HL-60/S4 treated with phorbol 12-myristate 13-acetate at 8.2 ng/mL for 4 days and 3 days (cell line): ENCODE measurements around the gene INO80D.
"Not testable (repeated sequence)": the region's sequence is repeated elsewhere in the genome, so short reads cannot be mapped to it uniquely, and the experiment has no call there.

Experiments used
- in situ Hi-C: fragments of 300-500 bp; cut with MboI; formaldehyde crosslinking; loops from 2 replicates; pipeline ENCODE4 v1.15.0; 2022; ENCODE audit warnings: low sequenced_read_pairs

Gene INO80D

DNA sequence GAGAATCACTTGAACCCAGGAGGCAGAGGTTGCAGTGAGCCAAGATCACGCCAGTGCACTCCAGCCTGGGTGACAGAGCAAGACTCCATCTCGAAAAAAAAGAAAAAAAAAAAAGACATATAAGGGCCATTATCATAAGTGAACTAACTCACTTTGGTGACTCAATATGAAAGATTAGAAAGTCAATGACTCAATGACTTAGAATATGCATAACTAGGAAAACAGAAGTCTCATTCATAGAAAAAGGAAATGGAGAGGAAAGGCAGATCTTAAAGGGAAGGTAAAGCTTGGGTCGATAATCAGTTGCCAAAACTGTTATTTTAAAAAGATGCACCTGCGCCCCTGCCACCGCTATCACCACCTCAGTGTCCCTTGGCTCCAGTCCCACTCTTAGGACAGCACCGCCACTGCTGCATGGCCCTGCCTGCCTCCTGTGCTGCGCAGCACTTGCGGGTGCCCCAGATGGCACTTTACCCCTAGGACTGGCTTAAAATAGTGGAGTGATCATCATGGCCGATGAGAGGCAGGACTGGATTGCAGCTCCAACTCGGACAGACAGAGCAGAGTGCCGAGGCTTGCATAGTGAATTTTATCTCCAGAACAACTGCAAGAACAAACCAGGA is 54.7 kb downstream of the INO80D start:
- in situ Hi-C loops: no loop called here

DNA sequence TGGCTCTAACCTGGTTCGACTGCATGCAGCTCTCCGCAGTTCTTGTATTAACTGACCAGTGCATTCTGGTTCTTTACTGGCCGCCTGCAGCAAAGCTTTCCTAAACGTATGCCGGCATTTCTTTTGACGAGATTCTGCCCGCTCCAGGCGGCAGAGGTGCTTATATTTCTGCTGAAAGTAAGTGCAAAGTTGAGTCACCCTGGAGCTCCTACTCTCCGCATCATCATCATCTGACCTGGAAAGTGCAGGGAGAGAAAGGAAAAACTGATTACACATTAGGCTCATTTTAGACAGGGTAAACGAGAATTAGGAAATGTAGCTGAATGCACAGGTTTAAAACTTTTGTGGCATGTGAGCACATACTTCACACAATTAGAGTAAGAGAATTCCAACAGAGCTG is 57.9 kb downstream of the INO80D start:
- in situ Hi-C loops: no loop called here

DNA sequence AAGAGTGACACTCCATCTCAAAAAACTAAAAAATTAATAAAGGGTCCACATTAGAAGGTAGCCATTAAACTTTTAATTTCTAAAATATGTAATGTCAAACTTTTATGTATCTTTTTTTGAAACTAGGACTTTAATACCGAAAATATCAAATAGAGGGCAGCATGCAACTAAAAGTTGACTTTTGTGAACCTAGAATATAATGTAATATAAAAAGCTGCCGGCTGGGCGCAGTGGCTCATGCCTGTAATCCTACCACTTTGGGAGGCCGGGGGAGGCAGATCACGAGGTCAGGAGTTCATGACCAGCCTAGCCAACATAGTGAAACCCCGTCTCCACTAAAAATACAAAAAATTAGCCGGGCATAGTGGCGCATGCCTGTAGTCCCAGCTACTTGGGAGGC is 62.8 kb downstream of the INO80D start:
- in situ Hi-C loops: no loop called here

DNA sequence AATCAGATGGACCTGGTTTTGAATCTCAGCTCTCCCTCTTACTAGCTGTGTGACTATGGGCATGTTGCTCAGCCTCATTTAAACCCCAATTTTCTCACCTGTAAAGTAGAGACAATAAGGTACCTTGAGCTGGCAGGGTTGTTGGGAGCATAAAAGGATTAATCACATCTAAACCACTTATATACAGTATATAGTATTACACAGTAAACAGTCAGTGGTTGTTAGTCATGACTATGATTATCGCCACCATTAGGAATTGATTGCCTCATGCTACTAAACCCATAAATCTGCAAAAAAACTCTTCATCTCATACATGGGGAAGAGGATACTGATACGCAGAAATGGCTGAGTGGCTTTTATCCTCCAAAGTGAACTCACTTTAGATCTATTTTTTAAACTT is 65.8 kb downstream of the INO80D start:
- in situ Hi-C loops: no loop called here

DNA sequence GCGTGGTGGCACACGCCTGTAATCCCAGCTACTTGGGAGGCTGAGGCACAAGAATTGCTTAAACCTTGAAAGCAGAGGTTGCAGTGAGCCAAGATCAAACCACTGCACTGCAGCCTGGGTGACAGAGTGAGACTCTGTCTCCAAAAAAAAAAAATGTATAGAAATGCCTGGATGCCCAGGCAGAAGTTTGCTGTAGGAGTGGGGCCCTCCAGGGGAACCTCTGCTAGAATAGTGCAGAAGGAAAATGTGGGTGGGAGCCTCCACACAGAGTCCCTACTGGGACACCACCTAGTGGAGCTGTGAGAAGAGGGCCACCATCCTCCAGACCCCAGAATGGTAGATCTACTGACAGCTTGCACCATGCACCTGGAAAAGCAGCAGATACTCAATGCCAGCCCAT is 70.2 kb downstream of the INO80D start:
- in situ Hi-C loops: not testable (repeated sequence)

DNA sequence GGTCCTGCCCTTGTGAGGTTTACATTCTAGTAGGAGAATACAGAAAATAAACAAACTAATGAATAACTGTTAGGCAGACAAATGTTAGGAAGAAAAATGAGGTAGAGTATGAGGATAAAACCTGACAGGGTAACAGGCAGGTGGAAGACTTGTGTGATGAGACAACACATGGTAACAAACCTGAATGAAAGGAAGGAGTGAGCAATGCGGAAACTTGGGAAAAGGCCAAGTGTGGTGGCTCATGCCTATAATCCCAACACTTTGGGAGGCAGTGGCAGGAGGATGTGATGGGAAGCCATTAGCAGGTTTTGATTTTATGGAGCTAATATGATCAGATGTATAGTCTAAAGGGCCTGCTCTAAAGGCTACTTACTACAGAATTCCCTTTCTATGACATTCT is 74.2 kb downstream of the INO80D start:
- in situ Hi-C loops: no loop called here

DNA sequence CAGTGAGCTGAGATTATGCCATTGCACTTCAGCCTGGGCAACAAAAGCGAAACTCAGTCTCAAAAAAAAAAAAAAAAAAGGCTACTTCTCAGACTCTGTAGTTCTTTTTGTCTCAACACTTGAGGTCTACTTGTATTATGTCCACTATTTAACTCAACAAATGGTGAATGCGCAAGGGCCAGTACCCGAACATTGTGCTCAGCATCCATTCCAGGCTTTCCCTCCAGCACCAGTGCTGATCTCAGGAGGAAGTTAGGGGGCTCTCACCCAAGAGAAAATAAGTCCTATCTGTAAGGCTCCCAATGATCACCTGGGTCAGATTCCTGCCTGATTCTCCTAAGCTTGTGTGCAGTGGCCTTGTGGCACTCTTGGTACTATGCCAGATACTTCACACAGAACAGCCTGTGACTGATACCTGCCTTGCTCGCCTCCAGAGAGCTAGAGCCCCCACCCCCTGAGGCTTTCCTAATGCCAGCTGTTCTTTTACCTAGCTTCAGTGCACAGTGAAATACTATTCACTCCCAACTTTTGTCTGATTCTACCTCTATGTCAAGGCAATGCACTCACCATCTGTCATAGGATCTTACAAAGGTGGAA is 74.9 kb downstream of the INO80D start:
- in situ Hi-C loops: no loop called here

DNA sequence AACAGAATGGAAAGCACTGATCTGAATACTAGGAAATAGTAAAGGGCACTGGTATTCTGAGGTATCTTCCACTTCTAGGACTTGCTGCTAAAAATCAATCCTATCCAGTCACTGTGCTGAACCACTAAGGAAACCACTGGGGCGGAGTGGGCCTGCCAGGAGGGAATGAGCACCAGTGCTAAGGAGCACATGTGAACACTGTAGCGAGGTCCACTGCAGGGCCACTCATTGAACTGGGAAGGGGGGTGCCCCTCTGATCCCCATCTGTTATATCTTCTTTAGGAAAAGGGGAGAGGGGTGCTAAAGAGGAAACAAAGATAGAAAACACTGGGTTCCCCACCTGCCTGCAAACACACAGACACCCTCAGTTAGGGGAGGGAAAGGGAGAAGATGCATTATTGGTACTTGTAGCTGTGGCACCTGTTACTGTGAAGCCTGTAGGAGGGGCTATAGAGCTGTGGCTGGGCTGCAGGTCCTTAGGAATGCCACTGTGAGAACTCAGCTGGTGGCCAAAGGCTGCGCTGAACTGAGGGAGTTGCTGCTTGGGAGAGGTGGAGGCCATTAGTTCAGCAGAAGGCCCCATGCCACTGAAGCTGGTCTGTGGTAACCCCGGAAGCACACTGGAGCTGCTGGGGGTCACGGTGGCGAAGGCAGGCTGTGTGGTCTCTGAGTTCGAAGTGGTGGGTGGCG is 81.8 kb downstream of the INO80D start:
- in situ Hi-C loops: no loop called here

DNA sequence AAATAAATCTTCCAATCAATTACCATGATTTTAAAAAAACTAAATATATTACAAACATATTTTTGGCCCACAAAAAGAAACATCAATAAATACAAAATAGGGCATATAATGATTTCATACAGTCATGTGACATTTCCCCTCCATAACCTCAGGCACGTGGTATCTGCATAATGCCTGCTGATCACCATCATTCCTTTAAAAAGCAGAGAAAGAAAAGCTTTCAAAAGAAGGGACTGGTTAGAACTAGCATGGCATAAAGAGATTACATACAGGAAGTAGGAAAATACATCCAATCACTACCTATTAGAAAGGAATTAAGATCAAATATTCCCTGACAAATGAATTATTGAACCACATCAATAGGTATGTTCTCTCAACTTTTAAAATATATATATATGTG is 83.5 kb downstream of the INO80D start:
- in situ Hi-C loops: no loop called here

DNA sequence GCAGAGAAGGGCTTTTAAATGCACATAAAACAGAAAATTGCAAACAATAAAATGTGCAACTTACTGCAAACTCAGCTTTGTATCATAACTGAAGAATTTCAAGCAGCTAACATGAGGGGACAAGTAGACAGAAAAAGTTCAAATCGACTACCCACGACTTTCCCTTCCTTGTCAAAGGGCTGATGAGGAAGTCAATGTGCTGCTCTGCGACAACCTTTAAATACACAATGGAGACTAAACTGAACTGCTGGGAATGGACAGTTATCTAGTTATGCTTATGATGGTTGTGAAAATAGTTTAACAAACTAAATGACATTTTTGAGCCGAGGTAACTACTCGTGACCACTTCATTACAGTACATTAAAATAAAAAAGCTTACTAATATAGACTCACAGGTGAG is 84.1 kb downstream of the INO80D start:
- in situ Hi-C loops: no loop called here

DNA sequence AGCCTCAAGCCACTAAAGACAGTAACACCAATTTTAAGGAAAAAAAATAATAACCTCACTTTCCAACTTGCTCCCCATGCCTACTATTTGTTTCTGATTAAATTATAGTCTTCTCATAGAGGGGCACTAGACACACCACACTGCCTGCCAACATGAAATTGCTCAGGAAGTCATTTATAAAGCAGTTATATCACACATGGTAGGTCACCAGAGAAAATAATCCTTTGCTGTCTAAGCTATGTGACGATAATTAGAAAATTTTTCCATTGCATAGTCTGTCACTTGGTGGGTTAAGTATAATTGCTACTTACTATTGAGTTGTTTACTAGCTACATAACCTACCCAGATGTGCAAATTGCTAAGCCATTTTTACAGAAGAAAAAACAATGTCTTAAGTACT is 85.2 kb downstream of the INO80D start:
- in situ Hi-C loops: no loop called here

DNA sequence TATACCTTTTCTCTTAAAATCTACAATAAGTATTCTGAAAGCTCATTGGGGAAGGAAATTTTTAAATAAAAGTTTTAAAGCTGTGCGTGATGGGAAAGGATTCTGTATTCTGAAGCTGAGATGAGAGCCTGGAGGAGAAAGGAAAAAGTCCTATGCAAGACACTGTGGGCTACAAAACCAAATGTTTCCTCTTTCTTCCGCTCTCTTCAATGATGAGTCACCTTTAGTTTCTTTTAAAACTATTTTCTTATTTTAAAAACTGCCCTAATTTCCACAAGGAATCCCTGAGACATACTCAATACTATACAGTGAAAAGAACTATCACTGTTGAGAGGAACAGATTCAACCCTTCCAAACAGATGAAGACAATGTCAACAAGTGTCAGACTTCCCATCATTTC is 87.4 kb downstream of the INO80D start:
- in situ Hi-C loops: no loop called here

DNA sequence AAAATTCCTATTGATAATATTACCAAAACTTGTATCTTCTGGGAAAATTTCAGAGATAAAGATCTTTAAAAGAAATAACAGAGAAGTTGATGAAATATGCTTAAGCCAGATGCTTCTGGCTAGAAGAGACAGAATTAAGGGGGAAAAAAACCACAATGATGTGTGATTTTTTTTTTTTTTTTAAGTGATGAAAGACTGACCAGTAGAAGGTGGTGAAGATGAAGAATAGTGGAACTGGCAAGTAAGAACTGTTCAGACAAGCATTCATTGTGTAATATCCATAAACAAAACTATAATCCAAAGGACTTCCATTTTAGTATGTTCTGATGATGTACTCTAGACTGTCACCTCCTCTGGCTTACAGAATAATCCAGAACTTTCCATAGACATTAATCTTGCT is 89.8 kb downstream of the INO80D start:
- in situ Hi-C loops: no loop called here

DNA sequence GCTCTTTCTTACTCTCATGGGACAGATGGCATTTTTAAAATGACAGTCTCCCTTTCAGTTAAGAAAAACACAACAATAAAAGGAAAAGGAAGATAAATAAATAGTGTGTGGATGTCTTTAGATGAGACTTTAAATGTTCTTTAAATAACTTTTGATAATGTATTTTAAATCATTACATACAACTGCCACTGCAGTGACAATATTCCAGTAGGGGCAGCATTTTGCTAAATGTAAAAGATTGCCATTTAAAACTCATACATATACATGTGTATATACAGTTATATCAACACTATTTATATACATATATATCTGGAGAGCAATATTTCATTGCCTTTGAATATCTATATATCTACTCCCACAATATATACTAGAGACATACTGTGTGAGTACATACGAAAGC is 90.7 kb downstream of the INO80D start:
- in situ Hi-C loops: no loop called here

DNA sequence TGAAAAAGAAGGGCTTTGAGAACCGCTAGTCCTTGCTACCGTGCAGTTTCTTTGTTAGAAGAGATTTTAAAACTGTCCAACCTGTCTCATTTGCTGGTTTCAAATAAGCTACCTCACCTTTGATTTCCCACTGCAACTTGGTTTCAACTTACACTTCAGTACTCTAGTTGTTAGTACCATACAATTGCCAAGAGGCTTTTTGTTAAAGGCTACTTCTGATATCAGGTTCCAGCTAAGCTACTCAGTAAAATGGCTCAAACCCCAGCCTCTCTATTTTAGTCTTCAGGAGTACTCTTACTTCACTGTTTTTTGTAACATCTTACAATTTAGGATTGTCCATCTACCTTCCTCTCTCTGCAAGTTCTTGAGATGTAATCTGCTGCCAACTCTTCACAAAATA is 91.6 kb downstream of the INO80D start:
- in situ Hi-C loops: no loop called here

DNA sequence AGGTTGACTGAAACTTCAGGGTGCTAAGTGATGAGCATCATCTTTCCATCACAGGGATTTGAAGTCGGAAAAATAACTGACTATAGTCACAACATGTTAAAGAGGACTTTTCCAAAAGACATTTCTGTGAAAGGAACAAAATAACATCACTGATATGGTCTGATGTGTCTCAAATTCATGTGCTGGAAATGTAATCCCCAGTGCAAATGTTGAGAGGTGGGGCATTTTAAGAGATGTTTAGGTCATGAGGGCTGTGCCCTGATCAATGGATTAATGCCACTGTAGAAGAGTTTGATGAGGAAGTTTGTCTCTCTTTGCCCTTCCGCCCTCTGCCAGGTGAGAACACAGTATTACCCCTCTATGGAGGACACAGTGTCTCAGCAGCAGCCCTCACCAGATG is 95.9 kb downstream of the INO80D start:
- in situ Hi-C loops: no loop called here

DNA sequence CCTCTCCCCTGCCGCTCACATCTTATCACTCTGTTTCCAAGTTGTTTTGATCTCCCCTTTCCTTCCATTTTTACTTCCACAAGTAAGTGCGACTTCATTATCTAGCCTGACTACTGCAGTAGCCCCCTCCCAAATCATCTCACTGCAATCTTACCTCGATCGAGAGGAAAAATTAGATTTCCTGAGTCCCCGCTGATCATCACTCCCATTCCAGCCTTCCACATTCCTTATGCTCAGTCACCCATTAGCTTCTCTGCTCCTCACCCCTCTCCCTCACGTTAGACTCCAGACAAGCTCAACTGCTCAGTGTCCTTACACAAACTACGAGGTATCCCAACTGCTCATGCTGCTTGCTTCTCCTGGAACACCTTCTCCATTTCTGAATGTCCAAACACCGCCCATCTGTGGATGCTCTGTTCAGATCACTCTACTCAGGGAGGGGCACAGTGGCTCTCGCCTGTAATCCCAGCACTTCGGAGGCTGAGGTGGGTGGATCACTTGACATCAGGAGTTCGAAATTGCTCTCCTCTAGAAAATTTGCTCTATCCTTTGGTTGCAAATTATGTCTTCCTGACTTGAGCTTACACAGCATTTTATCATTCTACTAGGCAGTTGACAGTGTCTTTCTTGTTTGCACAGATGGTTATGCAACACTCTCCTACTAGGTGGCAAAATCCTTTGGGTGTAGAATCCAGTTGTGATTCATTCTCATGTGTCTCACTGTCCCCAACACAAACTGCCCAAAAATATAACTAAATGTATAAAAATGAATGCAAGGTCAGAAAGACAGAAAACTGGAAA is 96.5 kb downstream of the INO80D start:
- in situ Hi-C loops: no loop called here

DNA sequence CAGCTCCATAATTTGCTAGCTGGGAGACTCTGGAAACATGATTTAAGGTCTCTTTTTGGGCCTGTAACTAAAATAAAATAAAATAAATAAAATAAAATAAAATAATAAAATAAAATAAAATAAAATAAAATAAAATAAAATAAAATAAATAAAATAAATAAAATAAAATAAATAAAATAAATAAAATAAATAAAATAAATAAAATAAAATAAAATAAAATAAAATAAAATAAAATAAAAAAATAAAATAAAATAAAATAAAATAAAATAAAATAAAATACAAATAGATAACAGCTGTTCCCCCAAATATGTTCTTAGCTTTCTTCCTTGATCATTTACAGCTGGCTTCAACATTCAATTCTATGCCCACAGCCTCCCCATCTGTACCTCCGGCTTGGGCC is 97.3 kb downstream of the INO80D start:
- in situ Hi-C loops: not testable (repeated sequence)

DNA sequence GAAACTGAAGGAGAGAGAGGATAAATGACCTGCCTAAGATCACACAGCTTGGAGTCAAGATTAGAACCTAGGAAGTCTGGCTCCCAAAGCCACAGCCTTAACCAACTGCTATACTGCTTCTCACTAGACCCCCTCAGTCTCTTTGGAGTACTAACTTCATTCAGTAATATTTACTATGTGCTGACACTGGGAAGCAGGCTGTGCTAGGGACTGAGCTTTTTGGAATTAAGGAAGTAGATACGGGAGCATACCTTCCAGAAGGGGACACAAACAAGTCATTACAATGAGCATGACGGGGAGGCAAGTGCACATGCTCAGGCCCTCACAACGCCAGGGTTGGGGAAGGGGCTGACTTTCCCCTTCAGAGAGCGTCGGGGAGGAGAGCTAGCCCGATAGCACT is 97.7 kb downstream of the INO80D start:
- in situ Hi-C loops: no loop called here

DNA sequence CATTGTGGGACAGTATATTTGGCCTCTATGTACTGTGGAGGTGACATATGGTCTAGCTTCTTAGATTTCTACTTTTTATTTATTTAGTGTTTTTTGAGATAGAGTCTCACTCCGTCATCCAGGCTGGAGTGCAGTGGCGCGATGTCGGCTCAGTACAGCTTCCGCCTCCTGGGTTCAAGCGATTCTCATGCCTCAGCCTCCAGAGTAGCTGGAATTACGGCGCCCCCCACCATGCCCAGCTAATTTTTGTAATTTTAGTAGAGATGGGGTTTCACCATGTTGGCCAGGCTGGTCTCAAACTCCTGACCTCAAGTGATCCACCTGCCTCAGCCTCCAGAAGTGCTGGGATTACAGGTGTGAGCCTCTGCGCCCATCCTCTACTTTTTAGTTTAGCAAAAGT is 99.6 kb downstream of the INO80D start:
- in situ Hi-C loops: not testable (repeated sequence)

DNA sequence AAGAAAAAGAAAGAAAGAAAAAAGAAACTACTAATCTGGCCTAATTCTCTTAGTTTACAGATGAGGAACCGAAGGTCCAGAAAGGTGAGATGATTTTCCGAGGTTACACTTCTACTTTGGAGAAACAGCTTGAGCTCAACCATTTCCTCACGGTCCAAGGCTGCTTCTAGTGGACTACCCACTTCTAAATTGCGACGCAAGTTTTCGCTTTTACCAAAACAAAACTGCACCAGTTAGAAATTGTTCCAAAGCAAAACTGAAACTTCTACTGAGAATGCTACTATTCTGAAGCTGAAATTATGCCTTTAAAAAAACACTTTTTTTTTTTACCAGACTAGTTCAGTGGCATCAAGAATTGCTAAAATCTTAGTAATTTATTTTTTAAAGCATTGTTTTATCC is 101.6 kb downstream of the INO80D start:
- in situ Hi-C loops: no loop called here

DNA sequence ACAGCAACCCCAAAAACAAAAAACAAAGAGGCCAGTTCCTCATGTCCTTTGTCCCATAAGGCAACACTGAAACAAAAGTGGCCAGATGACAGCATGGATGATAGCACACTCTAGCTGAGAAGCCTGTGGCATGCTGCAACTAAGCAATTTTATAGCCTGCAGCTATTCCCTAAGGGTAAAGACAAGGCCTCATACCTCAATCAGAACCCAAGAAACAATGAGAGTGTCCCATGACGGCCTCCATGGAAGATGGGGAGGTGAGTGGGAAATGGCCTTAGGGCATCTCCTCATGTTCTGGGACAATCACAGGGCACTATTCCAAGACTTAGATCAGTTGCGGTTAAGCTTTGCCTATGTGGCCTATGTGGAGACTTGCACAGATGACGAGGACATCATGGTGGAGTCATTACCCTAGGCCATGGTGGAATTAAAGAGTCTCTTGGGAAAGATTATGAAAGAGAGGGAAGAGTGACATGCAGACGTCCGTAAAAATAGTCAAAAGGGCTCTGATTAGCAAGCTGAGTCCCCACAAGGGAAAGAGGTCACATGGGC is 103.1 kb downstream of the INO80D start:
- in situ Hi-C loops: no loop called here
